Transverse colon (tissue), 4 donors: ENCODE data around the gene ATP6V1D. TPM values are rescaled to one million over a fixed set of nuclear protein-coding genes. Genes with fewer than 3 reads are reported as not detected.
"Not testable (repeated sequence)": the region's sequence is repeated elsewhere in the genome, so short reads cannot be mapped to it uniquely, and the experiment has no call there.

Source experiments
- DNase-seq: peaks from one replicate; pipeline ENCODE4 v3.0.0-alpha.2; 2019
- H3K27ac ChIP-seq, 4 donors: fragments of 200-600 bp; sonication (generic); 2 replicates each; pipeline ENCODE4 v1.5.1; 2016 to 2018; ENCODE audit warnings: inconsistent platforms in 4 of 4
- H3K27me3 ChIP-seq: fragments of 200-600 bp; sonication (generic); 2 replicates; pipeline ENCODE4 v1.5.1; 2017; ENCODE audit warnings: inconsistent platforms
- H3K36me3 ChIP-seq, 4 donors: fragments of 200-600 bp; sonication (generic); 2 replicates each; pipeline ENCODE4 v1.5.1; 2017 to 2019; ENCODE audit warnings: inconsistent platforms in 4 of 4
- H3K4me1 ChIP-seq, 4 donors: fragments of 200-600 bp; sonication (generic); 2 replicates each; pipeline ENCODE4 v1.5.1; 2017 to 2020; ENCODE audit warnings: inconsistent platforms in 4 of 4
- H3K4me3 ChIP-seq, 4 donors: fragments of 200-600 bp; sonication (generic); 1 replicate in 1 of 4; 2 replicates in 3 of 4; pipeline versions ENCODE4 v1.5.1 to v1.6.1; 2017 to 2019; ENCODE audit warnings: inconsistent platforms in 4 of 4
- H3K9me3 ChIP-seq, 2 donors: fragments of 200-600 bp; sonication (generic); 2 replicates each; pipeline ENCODE4 v1.5.1; 2017 to 2019; ENCODE audit warnings: inconsistent platforms in 2 of 2
- EP300 ChIP-seq: sonication (generic); formaldehyde crosslinking; IDR thresholded peaks from one replicate; pipeline ENCODE4 v1.6.1; 2017; ENCODE audit warnings: antibody characterized with exemption, low read depth
- POLR2A ChIP-seq: fragments of 450-650 bp; IDR thresholded peaks from one replicate; pipeline ENCODE4 v1.6.1; 2016; ENCODE audit warnings: antibody characterized with exemption, mild to moderate bottlenecking, moderate library complexity
- POLR2AphosphoS5 ChIP-seq, 3 donors: sonication (generic); formaldehyde crosslinking; IDR thresholded peaks; one replicate each; pipeline ENCODE4 v1.6.1; 2016; ENCODE audit warnings: antibody characterized with exemption in 3 of 3
- WGBS, 2 donors: methylation state at CpG; one replicate each; pipeline ENCODE4 v1.1.5; 2018; ENCODE audit warnings: low coverage in 1 of 2; 5-methylcytosine and 5-hydroxymethylcytosine counted together
- in situ Hi-C, 4 donors: fragments of 200-750 bp; cut with MboI; loops; one replicate each; pipeline versions ENCODE4 v1.15.0 to v1.15.1; 2017; ENCODE audit warnings: low sequenced_read_pairs in 3 of 4, low pct_ligation_motif_present in 1 of 4, low pct_unique_long_range_greater_than_20kb in 1 of 4
- intact Hi-C: fragments of 100-400 bp; cut with DNase I; formaldehyde crosslinking; loops from one replicate; pipeline ENCODE4 v1.15.1; 2023; ENCODE audit warnings: low total_unique reads
- total RNA-seq, 4 donors: library from RNA; depleted of rRNA; stranded (reverse); fragments of >200 nt; gene quantifications; one replicate each; pipeline ENCODE4 v1.1.0, GENCODE V29; 2016
- TF ChIP-seq, protein P1 (sequence below), 5 experiments: fragments of 200-600 bp in 3 of 5; fragments of 450-650 bp in 2 of 5; sonication (generic) in 3 of 5; IDR thresholded peaks; 1 replicate in 2 of 5; 2 replicates in 3 of 5; pipeline ENCODE4 v1.5.1; 2016 to 2017; ENCODE audit warnings: antibody characterized with exemption in 5 of 5, inconsistent platforms in 3 of 5, mild to moderate bottlenecking in 2 of 5, moderate library complexity in 1 of 5

The ATP6V1D gene
- total RNA-seq, 4 donors from 2014 or later = 65.5 to 104 (median 94.7) TPM

DNA sequence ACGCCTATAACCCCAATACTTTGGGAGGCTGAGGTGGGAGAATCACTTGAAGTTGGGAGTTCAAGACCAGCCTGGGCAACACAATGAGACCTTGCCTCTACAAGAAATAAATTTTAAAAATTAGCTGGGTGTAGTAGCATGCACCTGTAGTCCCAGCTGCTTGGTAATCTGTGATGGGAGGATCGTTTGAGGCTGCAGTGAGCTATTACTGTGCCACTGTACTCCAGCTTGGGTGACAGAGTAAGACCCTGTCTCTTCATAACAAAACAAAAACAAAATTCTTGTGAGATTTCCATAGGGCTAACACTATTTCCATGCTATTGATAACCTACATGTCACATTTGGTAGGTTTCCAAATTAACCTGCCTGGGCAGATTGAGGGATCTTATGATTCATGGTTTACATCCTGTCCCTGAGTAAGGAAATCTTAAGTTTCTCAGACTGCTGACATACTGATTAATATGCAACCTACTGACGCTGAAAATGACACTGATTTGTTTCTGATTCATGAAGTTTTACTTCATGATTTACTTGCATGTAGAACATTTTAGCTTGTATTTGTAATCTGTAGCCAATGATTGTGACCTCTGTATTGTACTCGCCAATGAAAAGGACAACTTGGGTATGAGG lies 15.9 kb downstream of the ATP6V1D start:
- in situ Hi-C loops = no loop called here
- intact Hi-C loops = no loop called here
- DNase-seq = no peak
- no peaks in the 10 kb centered on the region for H3K27me3 ChIP-seq
- no peak overlapping the region for H3K27ac ChIP-seq
- H3K4me3 ChIP-seq = no peak overlapping the region
- peaks cover 0 to 69% (median 30%) of the 10 kb centered on the region in 4 donors for H3K36me3 ChIP-seq
- no peaks in the 10 kb centered on the region for H3K9me3 ChIP-seq
- no peaks in the 10 kb centered on the region for H3K4me1 ChIP-seq
- TF ChIP-seq POLR2AphosphoS5 (IDR thresholded peaks at IDR 0.05) (no peak), EP300 (no peak), POLR2A (no peak)
- 91 to 92% methylated on average over 4 of the region's 4 CpGs for WGBS, 2 donors

DNA sequence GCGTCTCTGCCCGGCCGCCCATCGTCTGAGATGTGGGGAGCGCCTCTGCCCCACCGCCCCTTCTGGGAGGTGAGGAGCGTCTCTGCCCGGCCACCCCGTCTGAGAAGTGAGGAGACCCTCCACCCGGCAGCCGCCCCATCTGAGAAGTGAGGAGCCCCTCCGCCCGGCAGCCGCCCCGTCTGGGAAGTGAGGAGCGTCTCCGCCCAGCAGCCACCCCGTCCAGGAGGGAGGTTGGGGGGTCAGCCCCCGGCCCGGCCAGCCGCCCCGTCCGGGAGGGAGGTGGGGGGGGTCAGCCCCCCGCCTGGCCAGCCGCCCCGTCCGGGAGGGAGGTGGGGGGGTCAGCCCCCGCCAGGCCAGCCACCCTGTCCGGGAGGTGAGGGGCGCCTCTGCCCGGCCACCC lies 18.4 kb downstream of the ATP6V1D start:
- H3K27me3 ChIP-seq, H3K4me3 ChIP-seq, H3K27ac ChIP-seq, DNase-seq, H3K9me3 ChIP-seq, intact Hi-C loops, H3K4me1 ChIP-seq, in situ Hi-C loops: not testable (repeated sequence)
- WGBS, 2 donors = 97% methylated on average over 19 of the region's 31 CpGs; no CpG with 5 or more reads in 1 of the 2 donors
- H3K36me3 ChIP-seq = peaks cover 0 to 69% (median 29%) of the 10 kb centered on the region in 4 donors

DNA sequence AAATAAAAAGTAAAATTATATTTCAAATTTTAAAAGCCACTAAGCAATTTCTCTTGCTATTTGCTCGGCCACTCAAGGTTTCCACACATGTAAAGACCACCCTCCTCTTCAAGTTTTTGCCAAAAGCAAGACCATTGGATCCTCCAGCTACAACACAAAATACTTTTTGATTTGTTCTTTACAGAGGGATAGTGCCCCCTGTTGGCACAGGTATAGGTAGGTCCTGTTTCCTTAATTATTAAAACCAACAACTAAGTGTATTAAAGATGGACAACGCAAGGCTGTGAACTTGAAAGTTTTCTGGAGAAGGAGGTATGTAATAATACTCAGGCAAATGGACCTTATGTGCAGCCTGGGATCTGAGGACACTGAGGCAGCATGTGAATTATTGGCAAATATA lies 23.8 kb downstream of the ATP6V1D start:
- Histone ChIP-seq H3K4me1 (no peaks in the 10 kb centered on the region), H3K27me3 (no peaks in the 10 kb centered on the region), H3K9me3 (no peaks in the 10 kb centered on the region), H3K36me3 (peaks cover 0 to 70% (median 23%) of the 10 kb centered on the region in 4 donors), H3K4me3 (no peak overlapping the region), H3K27ac (no peak overlapping the region)
- WGBS, 2 donors = 83 to 92% methylated on average over 2 of the region's 2 CpGs
- intact Hi-C loops (no loop called here), in situ Hi-C loops (no loop called here)
- DNase-seq = no peak
- no peak for TF ChIP-seq EP300
- TF ChIP-seq, protein P1, sequence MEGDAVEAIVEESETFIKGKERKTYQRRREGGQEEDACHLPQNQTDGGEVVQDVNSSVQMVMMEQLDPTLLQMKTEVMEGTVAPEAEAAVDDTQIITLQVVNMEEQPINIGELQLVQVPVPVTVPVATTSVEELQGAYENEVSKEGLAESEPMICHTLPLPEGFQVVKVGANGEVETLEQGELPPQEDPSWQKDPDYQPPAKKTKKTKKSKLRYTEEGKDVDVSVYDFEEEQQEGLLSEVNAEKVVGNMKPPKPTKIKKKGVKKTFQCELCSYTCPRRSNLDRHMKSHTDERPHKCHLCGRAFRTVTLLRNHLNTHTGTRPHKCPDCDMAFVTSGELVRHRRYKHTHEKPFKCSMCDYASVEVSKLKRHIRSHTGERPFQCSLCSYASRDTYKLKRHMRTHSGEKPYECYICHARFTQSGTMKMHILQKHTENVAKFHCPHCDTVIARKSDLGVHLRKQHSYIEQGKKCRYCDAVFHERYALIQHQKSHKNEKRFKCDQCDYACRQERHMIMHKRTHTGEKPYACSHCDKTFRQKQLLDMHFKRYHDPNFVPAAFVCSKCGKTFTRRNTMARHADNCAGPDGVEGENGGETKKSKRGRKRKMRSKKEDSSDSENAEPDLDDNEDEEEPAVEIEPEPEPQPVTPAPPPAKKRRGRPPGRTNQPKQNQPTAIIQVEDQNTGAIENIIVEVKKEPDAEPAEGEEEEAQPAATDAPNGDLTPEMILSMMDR (IDR thresholded peaks at IDR 0.05) = peak in 3 of 5 experiments; percentile 14 to 36 (median 23)

DNA sequence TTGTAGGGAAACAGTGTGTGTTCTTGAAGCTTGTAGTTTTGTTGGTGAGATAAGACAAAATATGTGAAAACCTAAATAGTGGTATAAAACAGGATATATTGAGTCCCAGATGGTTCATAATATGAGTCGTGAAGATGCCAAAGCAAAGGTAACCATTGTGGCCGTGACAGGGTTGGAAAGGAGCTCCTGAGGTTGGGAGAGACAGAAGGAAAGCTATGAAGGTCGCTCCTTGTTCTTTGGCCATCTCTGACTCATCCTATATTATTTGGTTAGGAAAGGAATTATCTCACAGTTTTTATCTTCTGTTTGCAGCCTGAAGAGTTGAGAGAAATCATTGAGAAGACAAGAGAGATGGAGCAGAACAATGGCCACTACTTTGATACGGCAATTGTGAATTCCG lies 27.1 kb downstream of the ATP6V1D start:
- 95% methylated on average over 5 of the region's 5 CpGs for WGBS, 2 donors

GRCh38 chr14:67331368-67332125 lies 28.1 kb downstream of the ATP6V1D start:
- 80 to 92% methylated on average over 5 of the region's 5 CpGs for WGBS, 2 donors
- no peak overlapping the region for H3K4me3 ChIP-seq
- peaks cover 0 to 34% (median 9%) of the 10 kb centered on the region in 4 donors for H3K36me3 ChIP-seq
- in situ Hi-C loops = no loop called here
- no peak for DNase-seq
- intact Hi-C loops = no loop called here
- no peaks in the 10 kb centered on the region for H3K4me1 ChIP-seq
- no peaks in the 10 kb centered on the region for H3K9me3 ChIP-seq
- H3K27me3 ChIP-seq = no peaks in the 10 kb centered on the region
- H3K27ac ChIP-seq = no peak overlapping the region
- TF ChIP-seq, protein P1 (IDR thresholded peaks at IDR 0.05) = no peak
- TF ChIP-seq EP300 (no peak), POLR2A (no peak), POLR2AphosphoS5 (IDR thresholded peaks at IDR 0.05) (no peak)

More for the DNA sequence above, 27.1 kb downstream of the ATP6V1D start:
- no peaks in the 10 kb centered on the region for H3K9me3 ChIP-seq
- in situ Hi-C loops = no loop called here
- intact Hi-C loops = no loop called here
- H3K4me3 ChIP-seq = no peak overlapping the region
- H3K4me1 ChIP-seq = no peaks in the 10 kb centered on the region
- TF ChIP-seq, protein P1 (IDR thresholded peaks at IDR 0.05) = no peak
- no peak for TF ChIP-seq POLR2AphosphoS5 (IDR thresholded peaks at IDR 0.05)
- TF ChIP-seq EP300 = no peak
- TF ChIP-seq POLR2A = no peak
- H3K27ac ChIP-seq = no peak overlapping the region
- H3K27me3 ChIP-seq = no peaks in the 10 kb centered on the region
- DNase-seq = no peak
- H3K36me3 ChIP-seq = peaks cover 0 to 42% (median 14%) of the 10 kb centered on the region in 4 donors

DNA sequence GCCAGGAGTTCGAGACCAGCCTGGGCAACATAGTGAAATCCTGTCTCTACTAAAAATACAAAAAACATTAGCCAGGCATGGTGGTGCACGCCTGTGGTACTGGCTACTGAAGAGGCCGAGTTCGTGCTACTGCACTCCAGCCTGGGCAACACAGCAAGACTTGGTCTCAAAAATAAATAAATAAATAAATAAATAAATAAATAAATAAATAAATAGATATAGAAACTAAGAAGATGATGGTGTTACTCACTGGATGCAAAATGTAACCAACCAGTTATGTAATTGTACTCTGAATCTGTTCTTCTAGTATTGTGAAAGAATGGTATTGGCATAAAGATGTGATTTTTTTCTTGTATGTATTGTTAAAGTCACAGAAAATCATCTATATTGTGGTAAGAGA lies 29.9 kb downstream of the ATP6V1D start:
- 97% methylated on average over 4 of the region's 4 CpGs; no CpG with 5 or more reads in 1 of the 2 donors for WGBS, 2 donors
- H3K36me3 ChIP-seq = peaks cover 0 to 31% (median 6%) of the 10 kb centered on the region in 4 donors

More for the DNA sequence above, 29.9 kb downstream of the ATP6V1D start:
- DNase-seq, in situ Hi-C loops, intact Hi-C loops, H3K9me3 ChIP-seq, H3K27me3 ChIP-seq, H3K4me1 ChIP-seq, H3K4me3 ChIP-seq, H3K27ac ChIP-seq: not testable (repeated sequence)
